BJ (cell line): ENCODE results near the gene SAMD4B. TPM values are rescaled to one million over a fixed set of nuclear protein-coding genes. Genes with fewer than 3 reads are reported as not detected.

Experiments
- CTCF ChIA-PET: fragments of 350-600 bp; formaldehyde crosslinking; extraction: SDS; loops from one replicate; lab custom pipeline; 2021; ENCODE audit warnings: antibody characterized with exemption, inconsistent platforms; lab: Yijun Ruan, JAX
- POLR2A ChIA-PET: fragments of 300-600 bp; sonication (Branson Sonifier 250); formaldehyde crosslinking; extraction: SDS; loops from one replicate; lab custom pipeline; 2021; ENCODE audit warnings: antibody characterized with exemption; lab: Charles Lee
- DNase-seq: peaks from one replicate; pipeline ENCODE4 v3.0.0-alpha.2; 2011; ENCODE audit warnings: low read depth
- H3K27me3 ChIP-seq: 2 replicates; pipeline ENCODE4 v1.6.0; 2011; ENCODE audit warnings: low read length; ENCODE audit not compliant: control insufficient read depth, insufficient read depth
- H3K36me3 ChIP-seq: 2 replicates; pipeline ENCODE4 v1.5.1; 2011; ENCODE audit warnings: low read length; ENCODE audit not compliant: control insufficient read depth, insufficient read depth
- H3K4me3 ChIP-seq: 2 replicates; pipeline ENCODE4 v1.5.1; 2011; ENCODE audit warnings: low read depth, mild to moderate bottlenecking, control low read depth, low read length
- polyA plus RNA-seq: library from polyadenylated mRNA; depleted of rRNA; stranded (reverse); fragments of >200 nt; gene quantifications from 2 replicates; pipeline ENCODE4 v1.2.3, GENCODE V29; 2011
- TF ChIP-seq, protein P1 (sequence below): IDR thresholded peaks from 2 replicates; pipeline ENCODE4 v1.5.1; 2011; ENCODE audit warnings: low read depth, mild to moderate bottlenecking, control low read depth, inconsistent platforms, low read length, moderate library complexity; ENCODE audit not compliant: insufficient read depth

The SAMD4B gene
- polyA plus RNA-seq, 1 experiment = 75.7 TPM

GRCh38 chr19:39426170-39426569 is 83.9 kb downstream of the SAMD4B start:
- CTCF ChIA-PET = interaction anchor here (3.0 to 3.9 kb wide), 2 partner anchors 12 to 28 kb away, joined by 14 to 22 read pairs; no protein-coding TSS in a partner anchor
- POLR2A ChIA-PET = no interaction called here
- no peak for DNase-seq
- TF ChIP-seq, protein P1, sequence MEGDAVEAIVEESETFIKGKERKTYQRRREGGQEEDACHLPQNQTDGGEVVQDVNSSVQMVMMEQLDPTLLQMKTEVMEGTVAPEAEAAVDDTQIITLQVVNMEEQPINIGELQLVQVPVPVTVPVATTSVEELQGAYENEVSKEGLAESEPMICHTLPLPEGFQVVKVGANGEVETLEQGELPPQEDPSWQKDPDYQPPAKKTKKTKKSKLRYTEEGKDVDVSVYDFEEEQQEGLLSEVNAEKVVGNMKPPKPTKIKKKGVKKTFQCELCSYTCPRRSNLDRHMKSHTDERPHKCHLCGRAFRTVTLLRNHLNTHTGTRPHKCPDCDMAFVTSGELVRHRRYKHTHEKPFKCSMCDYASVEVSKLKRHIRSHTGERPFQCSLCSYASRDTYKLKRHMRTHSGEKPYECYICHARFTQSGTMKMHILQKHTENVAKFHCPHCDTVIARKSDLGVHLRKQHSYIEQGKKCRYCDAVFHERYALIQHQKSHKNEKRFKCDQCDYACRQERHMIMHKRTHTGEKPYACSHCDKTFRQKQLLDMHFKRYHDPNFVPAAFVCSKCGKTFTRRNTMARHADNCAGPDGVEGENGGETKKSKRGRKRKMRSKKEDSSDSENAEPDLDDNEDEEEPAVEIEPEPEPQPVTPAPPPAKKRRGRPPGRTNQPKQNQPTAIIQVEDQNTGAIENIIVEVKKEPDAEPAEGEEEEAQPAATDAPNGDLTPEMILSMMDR = no peak
- no peaks in the 10 kb centered on the region for H3K27me3 ChIP-seq
- no peak overlapping the region for H3K4me3 ChIP-seq
- peaks cover 19% of the 10 kb centered on the region for H3K36me3 ChIP-seq

- DNase-seq = no peak
- ChIA-PET CTCF (interaction anchor here (0.6 to 3.9 kb wide), 6 partner anchors 11 to 106 kb away, joined by 3 to 22 read pairs (median 10); partner anchors contain the start of gene PLEKHG2), POLR2A (interaction anchor here (0.6 kb wide), 2 partner anchors 31 to 54 kb away, joined by 4 to 7 read pairs; no protein-coding TSS in a partner anchor)
- Histone ChIP-seq H3K4me3 (no peak overlapping the region), H3K27me3 (no peaks in the 10 kb centered on the region), H3K36me3 (peaks cover 15% of the 10 kb centered on the region)
- TF ChIP-seq, protein P1 = no peak
Measured at GRCh38 chr19:39427707-39428106, 85.5 kb downstream of the SAMD4B start.

GRCh38 chr19:39428283-39429112 is 86.3 kb downstream of the SAMD4B start:
- TF ChIP-seq, protein P1 = no peak
- ChIA-PET CTCF (interaction anchor here (0.6 to 3.9 kb wide), 8 partner anchors 10 to 106 kb away, joined by 3 to 22 read pairs (median 6); partner anchors contain the start of genes EID2B and PLEKHG2), POLR2A (interaction anchor here (0.6 to 0.8 kb wide), 6 partner anchors 16 to 55 kb away, joined by 3 to 7 read pairs (median 4); partner anchors contain the start of genes PAF1, PLEKHG2 and TIMM50)
- Histone ChIP-seq H3K36me3 (peaks cover 17% of the 10 kb centered on the region), H3K4me3 (no peak overlapping the region), H3K27me3 (no peaks in the 10 kb centered on the region)
- peak; percentile 63 for DNase-seq

DNA sequence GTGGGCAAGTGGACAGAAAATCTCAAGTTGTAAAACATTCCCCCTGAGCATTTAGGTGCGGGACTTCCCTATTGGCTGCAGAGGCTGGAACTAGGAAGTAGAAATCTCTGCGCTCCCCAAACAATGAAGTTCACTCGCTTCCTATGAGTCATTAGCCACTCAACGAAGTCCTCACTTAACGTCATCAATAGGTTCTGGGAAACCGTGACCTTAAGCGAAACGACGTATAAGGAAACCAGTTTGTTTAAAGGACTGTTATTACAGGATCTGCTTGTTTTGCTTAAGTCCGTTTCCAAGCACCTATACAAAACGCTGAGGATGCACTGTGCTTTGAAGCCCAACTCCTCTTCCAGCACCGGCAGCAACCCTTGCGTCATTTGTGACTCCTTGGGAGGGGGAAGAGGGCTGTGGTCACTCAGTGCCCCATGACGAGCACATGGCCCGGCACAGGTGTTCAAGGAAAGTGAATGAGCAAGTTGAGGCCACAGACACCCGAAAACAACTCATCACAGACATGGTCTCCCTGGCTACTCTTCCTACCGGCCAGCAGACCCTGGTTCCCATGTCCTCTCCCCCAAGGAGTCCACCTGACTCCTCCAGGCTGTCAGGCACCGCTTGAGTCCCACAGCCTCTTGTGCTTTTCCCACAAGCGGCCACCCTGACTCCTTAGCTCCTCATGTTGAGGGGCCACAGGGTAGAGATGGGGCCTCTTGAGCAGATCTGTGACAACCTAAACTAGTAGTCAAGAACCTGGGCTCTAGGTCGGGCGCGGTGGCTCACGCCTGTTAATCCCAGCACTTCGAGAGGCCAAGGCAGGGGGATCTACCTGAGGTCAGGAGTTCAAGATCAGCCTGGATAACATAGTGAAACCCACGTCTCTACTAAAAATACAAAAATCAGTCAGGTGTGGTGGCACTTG is 88.7 kb downstream of the SAMD4B start:
- no peaks in the 10 kb centered on the region for H3K27me3 ChIP-seq
- H3K36me3 ChIP-seq = peaks cover 17% of the 10 kb centered on the region
- POLR2A ChIA-PET = no interaction called here
- TF ChIP-seq, protein P1 = no peak
- CTCF ChIA-PET = interaction anchor here (1.3 to 1.9 kb wide), 2 partner anchors 10 to 19 kb away, joined by 3 to 9 read pairs; partner anchors contain the start of gene PLEKHG2
- DNase-seq = no peak
- H3K4me3 ChIP-seq = no peak overlapping the region
